Astrocyte (in vitro differentiated cells and primary cell): Measurements from ENCODE around the gene MED22. TPM values are rescaled to one million over a fixed set of nuclear protein-coding genes. Genes with fewer than 3 reads are reported as not detected.
"Not testable (repeated sequence)": the region's sequence is repeated elsewhere in the genome, so short reads cannot be mapped to it uniquely, and the experiment has no call there.

Experiments used
- DNase-seq: peaks from one replicate; pipeline ENCODE4 v3.0.0-alpha.2; 2010; ENCODE audit warnings: low read depth
- FAIRE-seq: peaks from 2 replicates; lab custom pipeline; 2011; peaks lifted over from hg19 to GRCh38; lab: Jason Lieb, UNC
- H2AFZ ChIP-seq: 2 replicates; pipeline ENCODE4 v1.6.0; 2012; ENCODE audit warnings: low read depth, low read length, inconsistent platforms
- H3K27ac ChIP-seq: 2 replicates; pipeline ENCODE4 v1.5.1; 2011; ENCODE audit warnings: low read depth, low read length, inconsistent platforms
- H3K27me3 ChIP-seq: 2 replicates; pipeline ENCODE4 v1.6.0; 2011; ENCODE audit warnings: low read length, inconsistent platforms; ENCODE audit not compliant: insufficient read depth
- H3K36me3 ChIP-seq: 2 replicates; pipeline ENCODE4 v1.5.1; 2011; ENCODE audit warnings: low read length, inconsistent platforms; ENCODE audit not compliant: insufficient read depth
- H3K4me1 ChIP-seq: 2 replicates; pipeline ENCODE4 v1.5.1; 2011; ENCODE audit warnings: low read length, inconsistent platforms; ENCODE audit not compliant: insufficient read depth
- H3K4me2 ChIP-seq: 2 replicates; pipeline ENCODE4 v1.6.0; 2012; ENCODE audit warnings: low read length, inconsistent platforms
- H3K4me3 ChIP-seq: 2 replicates; pipeline ENCODE4 v1.5.1; 2011; ENCODE audit warnings: low read depth, mild to moderate bottlenecking, low read length, inconsistent platforms; ENCODE audit not compliant: insufficient read depth
- H3K79me2 ChIP-seq: 2 replicates; pipeline ENCODE4 v1.6.0; 2012; ENCODE audit warnings: mild to moderate bottlenecking, low read length, inconsistent platforms; ENCODE audit not compliant: insufficient read depth
- H3K9ac ChIP-seq: 2 replicates; pipeline ENCODE4 v1.6.0; 2012; ENCODE audit warnings: mild to moderate bottlenecking, low read length, inconsistent platforms
- H3K9me3 ChIP-seq: 2 replicates; pipeline ENCODE4 v1.5.1; 2012; ENCODE audit warnings: low read depth, mild to moderate bottlenecking, low read length, inconsistent platforms; ENCODE audit not compliant: insufficient read depth
- H4K20me1 ChIP-seq: 2 replicates; pipeline ENCODE4 v1.6.0; 2012; ENCODE audit warnings: low read length, inconsistent platforms; ENCODE audit not compliant: insufficient read depth
- H3K27ac Mint-ChIP-seq: one replicate; pipeline ENCODE4 v1.8.0; 2021; ENCODE audit warnings: mild to moderate bottlenecking, mixed read lengths; ENCODE audit not compliant: unreplicated experiment
- H3K27me3 Mint-ChIP-seq: one replicate; pipeline ENCODE4 v1.8.0; 2021; ENCODE audit warnings: low read depth, mixed read lengths; ENCODE audit not compliant: unreplicated experiment
- H3K36me3 Mint-ChIP-seq: one replicate; pipeline ENCODE4 v1.8.0; 2021; ENCODE audit warnings: low read depth, mixed read lengths; ENCODE audit not compliant: unreplicated experiment
- H3K4me1 Mint-ChIP-seq: one replicate; pipeline ENCODE4 v1.8.0; 2021; ENCODE audit warnings: low read depth, mixed read lengths; ENCODE audit not compliant: unreplicated experiment
- H3K4me3 Mint-ChIP-seq: one replicate; pipeline ENCODE4 v1.8.0; 2021; ENCODE audit warnings: mild to moderate bottlenecking, moderate library complexity, mixed read lengths; ENCODE audit not compliant: unreplicated experiment
- H3K9me3 Mint-ChIP-seq: one replicate; pipeline ENCODE4 v1.8.0; 2021; ENCODE audit warnings: mild to moderate bottlenecking, mixed read lengths; ENCODE audit not compliant: unreplicated experiment
- CTCF ChIP-seq: IDR thresholded peaks from 2 replicates; pipeline ENCODE4 v1.5.1; 2011; ENCODE audit warnings: low read depth, mild to moderate bottlenecking, inconsistent platforms, low read length, moderate library complexity; ENCODE audit not compliant: insufficient read depth
- EZH2 ChIP-seq: IDR thresholded peaks from 2 replicates; pipeline ENCODE4 v1.6.1; 2012; ENCODE audit warnings: mild to moderate bottlenecking, low read length, inconsistent platforms; ENCODE audit not compliant: insufficient read depth
- total RNA-seq: library from RNA; stranded (reverse); gene quantifications from 2 replicates; pipeline ENCODE4 v1.2.1, GENCODE V29; 2021

MED22 gene
- total RNA-seq, 1 donor from 2014 or later: 28.8 TPM

- Mint-ChIP-seq H3K4me3 (no peak overlapping the region), H3K4me1 (peaks cover 5% of the 10 kb centered on the region), H3K27ac (no peak overlapping the region), H3K9me3 (no peaks in the 10 kb centered on the region), H3K27me3 (no peaks in the 10 kb centered on the region), H3K36me3 (peaks cover 15% of the 10 kb centered on the region)
- no peak for TF ChIP-seq EZH2
- TF ChIP-seq CTCF: no peak
- Histone ChIP-seq H3K4me3 (no peak overlapping the region), H4K20me1 (peaks cover 1% of the 10 kb centered on the region), H3K36me3 (peaks cover 19% of the 10 kb centered on the region), H3K9ac (no peak overlapping the region), H3K9me3 (no peaks in the 10 kb centered on the region), H3K27me3 (no peaks in the 10 kb centered on the region), H3K27ac (no peak overlapping the region), H3K4me2 (no peak overlapping the region), H2AFZ (no peak overlapping the region), H3K4me1 (peaks cover 7% of the 10 kb centered on the region), H3K79me2 (peaks cover 16% of the 10 kb centered on the region)
- FAIRE-seq: no peak
- no peak for DNase-seq
Measured at GRCh38 chr9:133339641-133340040, 8.3 kb downstream of the MED22 start.

GRCh38 chr9:133335924-133336811, 11.8 kb downstream of the MED22 start, which contains the start of gene SURF6:
TSS of gene SURF6 (minus strand) at chr9:133336188. CDS start at chr9:133336132, 56 bp downstream.
- Histone ChIP-seq H3K27me3 (no peaks in the 10 kb centered on the region), H3K9me3 (no peaks in the 10 kb centered on the region), H3K36me3 (peaks cover 27% of the 10 kb centered on the region), H2AFZ (peak within 1 kb of the TSS; percentile 75), H3K4me2 (peak within 1 kb of the TSS; percentile 99), H4K20me1 (peaks cover 26% of the 10 kb centered on the region), H3K4me1 (peaks cover 7% of the 10 kb centered on the region), H3K9ac (peak within 1 kb of the TSS; percentile 84), H3K4me3 (peak within 1 kb of the TSS; percentile 92), H3K79me2 (peaks cover 36% of the 10 kb centered on the region), H3K27ac (peak within 1 kb of the TSS; percentile 40)
- Mint-ChIP-seq H3K4me3 (peak within 1 kb of the TSS; percentile 99), H3K27ac (peak within 1 kb of the TSS; percentile 89), H3K36me3 (peaks cover 23% of the 10 kb centered on the region), H3K4me1 (peaks cover 14% of the 10 kb centered on the region), H3K27me3 (no peaks in the 10 kb centered on the region), H3K9me3 (no peaks in the 10 kb centered on the region)
- TF ChIP-seq EZH2 (no peak), CTCF (no peak)
- no peak for FAIRE-seq
- peak; percentile 78 for DNase-seq

- H3K9me3 ChIP-seq, DNase-seq, H3K4me1 ChIP-seq, H3K27me3 ChIP-seq, H3K27me3 Mint-ChIP-seq, H2AFZ ChIP-seq, FAIRE-seq, H3K9me3 Mint-ChIP-seq, H3K27ac ChIP-seq: not testable (repeated sequence)
- Mint-ChIP-seq H3K27ac (peak overlapping the region; percentile 89), H3K4me3 (peak overlapping the region; percentile 99), H3K4me1 (peaks cover 14% of the 10 kb centered on the region), H3K36me3 (peaks cover 19% of the 10 kb centered on the region)
- H3K4me3 ChIP-seq: peak overlapping the region; percentile 92
- peaks cover 37% of the 10 kb centered on the region for H4K20me1 ChIP-seq
- peak overlapping the region; percentile 84 for H3K9ac ChIP-seq
- peaks cover 29% of the 10 kb centered on the region for H3K36me3 ChIP-seq
- peak overlapping the region; percentile 99 for H3K4me2 ChIP-seq
- peaks cover 36% of the 10 kb centered on the region for H3K79me2 ChIP-seq
Measured at GRCh38 chr9:133334888-133335287, 13.0 kb downstream of the MED22 start.
